ENCODE data around the gene PIGW. TPM values are rescaled to one million over a fixed set of nuclear protein-coding genes. Genes with fewer than 3 reads are reported as not detected.

The PIGW gene
- total RNA-seq, 1 experiment from 2014 or later, result 30.9 TPM

DNA sequence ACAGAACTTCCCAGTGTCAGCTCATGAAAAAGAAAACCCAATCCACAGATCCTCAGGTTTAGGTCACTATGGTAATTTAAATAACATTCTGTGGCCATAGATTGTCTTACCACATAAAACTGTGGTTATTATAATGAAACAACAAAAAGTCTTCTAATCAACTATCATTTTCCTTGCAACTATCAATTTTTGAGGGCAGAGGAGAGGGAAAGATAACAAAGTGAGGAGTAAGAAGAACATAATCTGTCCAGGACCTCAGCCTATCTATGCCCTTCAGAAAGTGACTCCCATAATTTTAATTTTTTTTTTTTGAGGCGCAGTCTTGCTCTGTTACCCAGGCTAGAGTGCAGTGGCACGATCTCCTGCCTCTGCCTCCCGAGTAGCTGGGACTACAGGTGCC is 5.9 kb downstream of the PIGW start:
- no peaks in the 10 kb centered on the region for H3K9me3 ChIP-seq
- H3K4me3 ChIP-seq (ENCODE audit: low read depth, low read length), result no peak overlapping the region
- Mint-ChIP-seq H3K9me3 (ENCODE audit: unreplicated experiment) (no peaks in the 10 kb centered on the region), H3K27me3 (ENCODE audit: insufficient read depth, unreplicated experiment) (no peaks in the 10 kb centered on the region), H3K4me3 (ENCODE audit: unreplicated experiment) (no peak overlapping the region), H3K27ac (ENCODE audit: unreplicated experiment) (no peak overlapping the region), H3K36me3 (ENCODE audit: insufficient read depth, unreplicated experiment) (peaks cover 63% of the 10 kb centered on the region), H3K4me1 (ENCODE audit: low read depth, unreplicated experiment) (no peaks in the 10 kb centered on the region)
- no TSS peak for BruUV-seq (replicated peaks)
- no peaks in the 10 kb centered on the region for H3K27me3 ChIP-seq (replicated peaks; ENCODE audit: control insufficient read depth, insufficient read depth, low read length)
- intact Hi-C loops (cut with micrococcal nuclease; ENCODE audit: unreplicated experiment), result no loop called here
- ChIA-PET POLR2A (no interaction called here), CTCF (no interaction called here)
- peaks cover 7% of the 10 kb centered on the region for H3K4me1 ChIP-seq
- DNase-seq, result no peak
- H3K36me3 ChIP-seq (ENCODE audit: control insufficient read depth, insufficient read depth, low read length), result no peaks in the 10 kb centered on the region
- TF ChIP-seq, protein P1, sequence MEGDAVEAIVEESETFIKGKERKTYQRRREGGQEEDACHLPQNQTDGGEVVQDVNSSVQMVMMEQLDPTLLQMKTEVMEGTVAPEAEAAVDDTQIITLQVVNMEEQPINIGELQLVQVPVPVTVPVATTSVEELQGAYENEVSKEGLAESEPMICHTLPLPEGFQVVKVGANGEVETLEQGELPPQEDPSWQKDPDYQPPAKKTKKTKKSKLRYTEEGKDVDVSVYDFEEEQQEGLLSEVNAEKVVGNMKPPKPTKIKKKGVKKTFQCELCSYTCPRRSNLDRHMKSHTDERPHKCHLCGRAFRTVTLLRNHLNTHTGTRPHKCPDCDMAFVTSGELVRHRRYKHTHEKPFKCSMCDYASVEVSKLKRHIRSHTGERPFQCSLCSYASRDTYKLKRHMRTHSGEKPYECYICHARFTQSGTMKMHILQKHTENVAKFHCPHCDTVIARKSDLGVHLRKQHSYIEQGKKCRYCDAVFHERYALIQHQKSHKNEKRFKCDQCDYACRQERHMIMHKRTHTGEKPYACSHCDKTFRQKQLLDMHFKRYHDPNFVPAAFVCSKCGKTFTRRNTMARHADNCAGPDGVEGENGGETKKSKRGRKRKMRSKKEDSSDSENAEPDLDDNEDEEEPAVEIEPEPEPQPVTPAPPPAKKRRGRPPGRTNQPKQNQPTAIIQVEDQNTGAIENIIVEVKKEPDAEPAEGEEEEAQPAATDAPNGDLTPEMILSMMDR (IDR thresholded peaks at IDR 0.05; ENCODE audit: insufficient read depth in 1 of 2, low read depth in 1 of 2, low read length in 1 of 2, severe bottlenecking in 1 of 2, unreplicated experiment in 1 of 2), result no peak

DNA sequence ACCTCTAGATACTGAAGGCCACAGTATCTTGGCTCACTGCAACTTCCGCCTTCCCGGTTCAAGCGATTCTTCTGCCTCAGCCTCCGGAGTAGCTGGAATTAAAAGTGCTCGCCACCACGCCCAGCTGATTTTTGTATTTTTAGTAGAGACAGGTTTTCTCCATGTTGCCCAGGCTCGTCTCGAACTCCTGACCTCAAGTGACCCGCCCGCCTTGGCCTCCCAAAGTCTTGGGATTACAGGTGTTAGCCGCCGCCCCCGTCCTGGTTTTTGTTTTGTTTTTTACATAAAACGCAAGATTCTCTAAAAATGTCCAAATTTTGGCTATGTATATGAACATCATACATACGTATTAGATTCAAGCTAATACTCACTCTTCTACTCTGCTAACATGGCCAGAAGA is 8.0 kb downstream of the PIGW start:
- Histone ChIP-seq H3K27me3 (replicated peaks; ENCODE audit: control insufficient read depth, insufficient read depth, low read length) (no peaks in the 10 kb centered on the region), H3K9me3 (no peaks in the 10 kb centered on the region), H3K4me3 (ENCODE audit: low read depth, low read length) (no peak overlapping the region), H3K36me3 (ENCODE audit: control insufficient read depth, insufficient read depth, low read length) (no peaks in the 10 kb centered on the region), H3K4me1 (peaks cover 14% of the 10 kb centered on the region)
- Mint-ChIP-seq H3K36me3 (ENCODE audit: insufficient read depth, unreplicated experiment) (peaks cover 61% of the 10 kb centered on the region), H3K27ac (ENCODE audit: unreplicated experiment) (no peak overlapping the region), H3K9me3 (ENCODE audit: unreplicated experiment) (no peaks in the 10 kb centered on the region), H3K4me1 (ENCODE audit: low read depth, unreplicated experiment) (peaks cover 3% of the 10 kb centered on the region), H3K27me3 (ENCODE audit: insufficient read depth, unreplicated experiment) (no peaks in the 10 kb centered on the region), H3K4me3 (ENCODE audit: unreplicated experiment) (no peak overlapping the region)
- POLR2A ChIA-PET, result no interaction called here
- BruUV-seq (replicated peaks), result no TSS peak
- intact Hi-C loops (cut with micrococcal nuclease; ENCODE audit: unreplicated experiment), result no loop called here
- CTCF ChIA-PET, result no interaction called here
- DNase-seq, result no peak
- TF ChIP-seq, protein P1 (IDR thresholded peaks at IDR 0.05; ENCODE audit: insufficient read depth in 1 of 2, low read depth in 1 of 2, low read length in 1 of 2, severe bottlenecking in 1 of 2, unreplicated experiment in 1 of 2), result no peak

DNA sequence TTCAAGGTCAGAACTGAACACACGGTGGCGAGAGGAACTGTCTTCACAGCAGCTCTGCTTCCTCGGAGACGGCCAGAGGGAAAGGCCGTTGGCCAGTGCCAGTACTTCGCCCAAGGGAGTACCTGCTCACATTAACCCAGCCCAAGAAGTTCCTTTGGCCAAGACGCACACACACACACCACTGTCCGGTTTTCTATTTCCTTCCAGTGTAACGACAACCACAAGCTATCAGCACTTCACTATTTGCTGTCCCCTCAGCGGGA is 9.2 kb downstream of the PIGW start:
- Mint-ChIP-seq H3K36me3 (ENCODE audit: insufficient read depth, unreplicated experiment) (peaks cover 58% of the 10 kb centered on the region), H3K4me1 (ENCODE audit: low read depth, unreplicated experiment) (peaks cover 7% of the 10 kb centered on the region), H3K27ac (ENCODE audit: unreplicated experiment) (peak overlapping the region; percentile 97), H3K27me3 (ENCODE audit: insufficient read depth, unreplicated experiment) (no peaks in the 10 kb centered on the region), H3K9me3 (ENCODE audit: unreplicated experiment) (no peaks in the 10 kb centered on the region), H3K4me3 (ENCODE audit: unreplicated experiment) (peak overlapping the region; percentile 92)
- H3K27me3 ChIP-seq (replicated peaks; ENCODE audit: control insufficient read depth, insufficient read depth, low read length), result no peaks in the 10 kb centered on the region
- H3K9me3 ChIP-seq, result no peaks in the 10 kb centered on the region
- CTCF ChIA-PET, result interaction anchor here (0.6 to 1.5 kb wide), 2 partner anchors 9 to 1215 kb away, joined by 3 to 10 read pairs; partner anchors contain the start of genes MYO19 and PIGW
- peak overlapping the region; percentile 84 for H3K4me3 ChIP-seq (ENCODE audit: low read depth, low read length)
- TF ChIP-seq, protein P1 (IDR thresholded peaks at IDR 0.05; ENCODE audit: insufficient read depth in 1 of 2, low read depth in 1 of 2, low read length in 1 of 2, severe bottlenecking in 1 of 2, unreplicated experiment in 1 of 2), result peak in 1 of 2 experiments; percentile 11
- POLR2A ChIA-PET, result interaction anchor here (0.6 to 2.4 kb wide), 5 partner anchors 9 to 57 kb away, joined by 3 to 19 read pairs (median 3); partner anchors contain the start of genes DHRS11, MRM1, MYO19 and PIGW
- intact Hi-C loops (cut with micrococcal nuclease; ENCODE audit: unreplicated experiment), result loop anchor here (1.0 kb wide), 1 partner anchor 9 kb away; no protein-coding TSS in a partner anchor
- H3K4me1 ChIP-seq, result peaks cover 19% of the 10 kb centered on the region
- peak; percentile 65 to 68 for DNase-seq
- no TSS peak for BruUV-seq (replicated peaks)
- H3K36me3 ChIP-seq (ENCODE audit: control insufficient read depth, insufficient read depth, low read length), result no peaks in the 10 kb centered on the region

Data from Caco-2 (cell line).